Endodermal cell (in vitro differentiated cells): ENCODE measurements around the gene RMND1. TPM values are rescaled to one million over a fixed set of nuclear protein-coding genes. Genes with fewer than 3 reads are reported as not detected.

Experiments used
- DNase-seq: peaks from one replicate; pipeline ENCODE4 v3.0.0-alpha.2; 2017
- H3K27ac ChIP-seq: 2 replicates; pipeline ENCODE4 v1.5.1; 2013; ENCODE audit warnings: mild to moderate bottlenecking, low read depth, low read length, moderate library complexity
- H3K27me3 ChIP-seq: 2 replicates; pipeline ENCODE4 v1.6.1; 2013; ENCODE audit warnings: mild to moderate bottlenecking, low read length, moderate library complexity; ENCODE audit not compliant: insufficient read depth, control insufficient read depth, poor library complexity, severe bottlenecking
- H3K36me3 ChIP-seq: 2 replicates; pipeline ENCODE4 v1.7.0; 2013; ENCODE audit warnings: mild to moderate bottlenecking, low read length, moderate library complexity; ENCODE audit not compliant: control insufficient read depth, insufficient read depth
- H3K4me1 ChIP-seq: one replicate; pipeline ENCODE4 v1.7.0; 2013; ENCODE audit warnings: low read length; ENCODE audit not compliant: control insufficient read depth, insufficient read depth
- H3K4me3 ChIP-seq: 2 replicates; pipeline ENCODE4 v1.5.1; 2013; ENCODE audit warnings: mild to moderate bottlenecking, low read length, moderate library complexity
- H3K9ac ChIP-seq: 2 replicates; pipeline ENCODE4 v1.6.1; 2013; ENCODE audit warnings: mild to moderate bottlenecking, low read length, moderate library complexity; ENCODE audit not compliant: poor library complexity, severe bottlenecking; ENCODE audit errors: extremely low read depth
- H3K9me3 ChIP-seq: 2 replicates; pipeline ENCODE4 v1.6.1; 2013; ENCODE audit warnings: mild to moderate bottlenecking, low read length, moderate library complexity; ENCODE audit not compliant: control insufficient read depth
- H3K27ac Mint-ChIP-seq: 2 replicates; pipeline ENCODE4 v1.8.0; 2020; ENCODE audit warnings: mixed read lengths
- H3K27me3 Mint-ChIP-seq: 2 replicates; pipeline ENCODE4 v1.8.0; 2021; ENCODE audit warnings: mild to moderate bottlenecking, mixed read lengths; ENCODE audit not compliant: insufficient read depth
- H3K36me3 Mint-ChIP-seq: 2 replicates; pipeline ENCODE4 v1.8.0; 2020; ENCODE audit warnings: low read depth, mixed read lengths
- H3K4me1 Mint-ChIP-seq: 2 replicates; pipeline ENCODE4 v1.8.0; 2020; ENCODE audit warnings: mixed read lengths
- H3K4me3 Mint-ChIP-seq: 2 replicates; pipeline ENCODE4 v1.8.0; 2020; ENCODE audit warnings: mild to moderate bottlenecking, moderate library complexity, mixed read lengths
- H3K9me3 Mint-ChIP-seq: 2 replicates; pipeline ENCODE4 v1.8.0; 2020; ENCODE audit warnings: mild to moderate bottlenecking, mixed read lengths
- WGBS, 2 experiments: methylation state at CpG; one replicate each; pipeline versions ENCODE4 v1.1.5 to v1.1.7; 2013; ENCODE audit warnings: missing lambda C conversion rate in 2 of 2, mixed read lengths in 1 of 2; ENCODE audit not compliant: insufficient coverage in 1 of 2, insufficient read length in 1 of 2; 5-methylcytosine and 5-hydroxymethylcytosine counted together
- long read RNA-seq, 4 experiments: library from polyadenylated mRNA in 2 of 4; library from RNA in 1 of 4; library from capped mRNA in 1 of 4; stranded (forward) in 3 of 4; unstranded in 1 of 4; transcript quantifications; one replicate each; pipeline ENCODE4 v2.0.0, GENCODE V29; 2020 to 2021; ENCODE audit warnings: inconsistent platforms in 1 of 4
- polyA plus RNA-seq, 2 experiments: library from polyadenylated mRNA; stranded (reverse); fragments of 50-300 nt; gene quantifications; one replicate each; pipeline ENCODE4 v1.2.3, GENCODE V29; 2013
- total RNA-seq, 2 donors: library from RNA; stranded (reverse); fragmentation: NEBNext Ultra II Directional in 1 of 2; extraction: Animal tissue kit (Norgen Biotek cat#: 25700) in 1 of 2; gene quantifications; 2 replicates in 1 of 2; 3 replicates in 1 of 2; pipeline ENCODE4 v1.2.1, GENCODE V29; 2021
- TF ChIP-seq, protein P1 (sequence below): fragments of 200-600 bp; sonication (generic); conservative IDR thresholded peaks from 2 replicates; pipeline ENCODE4 v1.5.0; 2021; ENCODE audit warnings: antibody characterized with exemption, mild to moderate bottlenecking

RMND1 gene, protein sequence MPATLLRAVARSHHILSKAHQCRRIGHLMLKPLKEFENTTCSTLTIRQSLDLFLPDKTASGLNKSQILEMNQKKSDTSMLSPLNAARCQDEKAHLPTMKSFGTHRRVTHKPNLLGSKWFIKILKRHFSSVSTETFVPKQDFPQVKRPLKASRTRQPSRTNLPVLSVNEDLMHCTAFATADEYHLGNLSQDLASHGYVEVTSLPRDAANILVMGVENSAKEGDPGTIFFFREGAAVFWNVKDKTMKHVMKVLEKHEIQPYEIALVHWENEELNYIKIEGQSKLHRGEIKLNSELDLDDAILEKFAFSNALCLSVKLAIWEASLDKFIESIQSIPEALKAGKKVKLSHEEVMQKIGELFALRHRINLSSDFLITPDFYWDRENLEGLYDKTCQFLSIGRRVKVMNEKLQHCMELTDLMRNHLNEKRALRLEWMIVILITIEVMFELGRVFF
- total RNA-seq, result 10 to 100 TPM; 40.8 to 45.4 TPM
- 31.9 TPM for polyA plus RNA-seq (2013, experiment 1 of 2)
- polyA plus RNA-seq (2013, experiment 2 of 2), result 32.7 TPM
- long read RNA-seq, experiment 1, transcript RMND1-203 (12 exons, 2,003 nt), result major isoform, 7 of 14 reads
- long read RNA-seq, experiment 1, partial matches to known transcripts, result 4 of 14 reads
- long read RNA-seq, experiment 1, other reads (novel, unspliced or antisense), result 1 of 14 reads
- long read RNA-seq, experiment 2, transcript RMND1-203 (12 exons, 2,003 nt), result major isoform, 46 of 54 reads
- long read RNA-seq, experiment 2, partial matches to known transcripts, result 1 of 54 reads
- long read RNA-seq, experiment 2, other reads (novel, unspliced or antisense), result 5 of 54 reads
- long read RNA-seq, experiment 3, transcript RMND1-203 (12 exons, 2,003 nt), result major isoform, 72 of 90 reads
- long read RNA-seq, experiment 3, partial matches to known transcripts, result 4 of 90 reads
- long read RNA-seq, experiment 3, other reads (novel, unspliced or antisense), result 11 of 90 reads
- long read RNA-seq, experiment 4, transcript RMND1-203 (12 exons, 2,003 nt), result major isoform, 47 of 75 reads
- long read RNA-seq, experiment 4, transcript RMND1-205 (11 exons, 1,340 nt), result minor isoform, 7 of 75 reads
- long read RNA-seq, experiment 4, partial matches to known transcripts, result 10 of 75 reads
- long read RNA-seq, experiment 4, other reads (novel, unspliced or antisense), result 9 of 75 reads

DNA sequence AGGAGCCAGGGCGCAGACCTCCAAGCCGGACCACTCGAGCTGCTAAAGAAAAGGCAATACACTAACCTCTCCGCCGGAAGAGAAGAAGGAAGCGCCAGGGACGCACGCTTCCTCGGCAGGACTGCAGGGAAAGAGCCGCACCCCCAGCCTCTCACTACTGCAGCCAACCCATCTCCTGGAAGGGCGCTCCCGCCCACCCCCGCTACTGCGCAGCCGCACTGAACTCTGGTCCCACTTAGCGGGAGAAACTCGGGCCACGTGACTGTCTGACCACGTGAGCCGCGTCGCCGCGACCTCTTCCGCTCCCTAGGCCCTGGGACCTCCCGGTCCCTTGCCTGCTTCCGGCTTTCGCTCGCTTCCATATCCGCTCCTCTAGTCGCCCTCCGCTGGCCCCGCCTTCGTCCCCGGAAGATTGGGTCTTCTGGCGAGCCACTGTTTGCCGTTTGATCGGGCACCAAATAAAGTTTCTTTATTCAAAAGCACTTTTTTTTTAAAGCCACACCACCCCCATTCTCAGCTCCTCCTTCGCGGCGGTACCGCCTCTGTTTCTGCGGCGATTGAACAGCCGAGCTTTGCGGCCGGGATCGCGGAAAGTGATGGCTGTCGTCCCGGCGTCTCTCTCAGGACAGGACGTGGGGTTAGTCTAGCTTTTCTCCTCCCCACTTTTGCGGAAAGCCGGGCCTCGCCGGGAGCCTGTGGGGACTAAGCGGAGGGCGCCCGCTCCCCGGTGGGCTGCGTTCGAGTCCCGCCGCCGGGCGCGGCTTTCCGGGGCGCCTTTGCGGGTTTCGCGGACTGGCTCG, at the start of gene RMND1:
Gene RMND1 (minus strand): TSS at position 177 of the 800 bp plus-strand sequence. CDS start 6,315 bp downstream, outside the sequence.
- Mint-ChIP-seq H3K4me3 (peak within 1 kb of the TSS; percentile 94), H3K36me3 (peaks cover 26% of the 10 kb centered on the region), H3K4me1 (peaks cover 33% of the 10 kb centered on the region), H3K27me3 (no peaks in the 10 kb centered on the region), H3K27ac (peak within 1 kb of the TSS; percentile 95), H3K9me3 (peaks cover 6% of the 10 kb centered on the region)
- TF ChIP-seq, protein P1, sequence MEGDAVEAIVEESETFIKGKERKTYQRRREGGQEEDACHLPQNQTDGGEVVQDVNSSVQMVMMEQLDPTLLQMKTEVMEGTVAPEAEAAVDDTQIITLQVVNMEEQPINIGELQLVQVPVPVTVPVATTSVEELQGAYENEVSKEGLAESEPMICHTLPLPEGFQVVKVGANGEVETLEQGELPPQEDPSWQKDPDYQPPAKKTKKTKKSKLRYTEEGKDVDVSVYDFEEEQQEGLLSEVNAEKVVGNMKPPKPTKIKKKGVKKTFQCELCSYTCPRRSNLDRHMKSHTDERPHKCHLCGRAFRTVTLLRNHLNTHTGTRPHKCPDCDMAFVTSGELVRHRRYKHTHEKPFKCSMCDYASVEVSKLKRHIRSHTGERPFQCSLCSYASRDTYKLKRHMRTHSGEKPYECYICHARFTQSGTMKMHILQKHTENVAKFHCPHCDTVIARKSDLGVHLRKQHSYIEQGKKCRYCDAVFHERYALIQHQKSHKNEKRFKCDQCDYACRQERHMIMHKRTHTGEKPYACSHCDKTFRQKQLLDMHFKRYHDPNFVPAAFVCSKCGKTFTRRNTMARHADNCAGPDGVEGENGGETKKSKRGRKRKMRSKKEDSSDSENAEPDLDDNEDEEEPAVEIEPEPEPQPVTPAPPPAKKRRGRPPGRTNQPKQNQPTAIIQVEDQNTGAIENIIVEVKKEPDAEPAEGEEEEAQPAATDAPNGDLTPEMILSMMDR, result no peak
- Histone ChIP-seq H3K4me1 (peaks cover 8% of the 10 kb centered on the region), H3K4me3 (peak within 1 kb of the TSS; percentile 100), H3K27me3 (no peaks in the 10 kb centered on the region), H3K9me3 (peaks cover 5% of the 10 kb centered on the region), H3K27ac (peak within 1 kb of the TSS; percentile 87), H3K9ac (peak within 1 kb of the TSS; percentile 93), H3K36me3 (peaks cover 14% of the 10 kb centered on the region)
- WGBS, 2 experiments, result 0 to 1% methylated on average over 34 to 74 of the region's 74 CpGs
- peak; percentile 100 for DNase-seq

DNA sequence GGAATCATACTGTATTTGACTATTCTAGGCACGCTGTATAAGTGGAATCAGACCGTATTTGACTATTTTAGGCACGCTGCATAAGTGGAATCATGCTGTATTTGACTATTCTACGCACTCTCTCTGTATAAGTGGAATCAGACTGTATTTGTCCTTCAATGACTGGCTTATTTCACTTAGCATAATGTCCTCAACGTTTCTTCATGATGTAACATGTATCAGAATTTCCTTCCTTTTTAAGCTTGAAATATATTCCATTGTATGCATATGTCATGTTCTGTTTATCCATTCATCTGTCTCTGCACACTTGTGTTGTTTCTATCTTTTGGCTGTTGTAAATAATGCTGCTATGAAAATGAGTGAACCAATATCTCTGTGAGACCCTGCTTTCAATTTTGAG, 47.6 kb upstream of the RMND1 start:
- Histone ChIP-seq H3K4me1 (peaks cover 5% of the 10 kb centered on the region), H3K27ac (no peak overlapping the region), H3K27me3 (peaks cover 6% of the 10 kb centered on the region), H3K36me3 (no peaks in the 10 kb centered on the region), H3K9ac (no peak overlapping the region), H3K4me3 (no peak overlapping the region), H3K9me3 (no peaks in the 10 kb centered on the region)
- Mint-ChIP-seq H3K36me3 (no peaks in the 10 kb centered on the region), H3K4me1 (peaks cover 9% of the 10 kb centered on the region), H3K27me3 (peaks cover 21% of the 10 kb centered on the region), H3K27ac (no peak overlapping the region), H3K9me3 (no peaks in the 10 kb centered on the region), H3K4me3 (no peak overlapping the region)
- no peak for DNase-seq
- TF ChIP-seq, protein P1, result no peak
- 88 to 90% methylated on average over 4 to 5 of the region's 5 CpGs for WGBS, 2 experiments
